Spleen (tissue), 7 donors: ENCODE results near the gene GAGE2A.
"Not testable (repeated sequence)": the region's sequence is repeated elsewhere in the genome, so short reads cannot be mapped to it uniquely, and the experiment has no call there.

Experiments
- CTCF ChIP-seq, 11 experiments: fragments of 200-600 bp in 7 of 11; fragments of 450-650 bp in 4 of 11; sonication (generic) in 4 of 11; IDR thresholded peaks in 8 of 11; conservative IDR thresholded peaks in 3 of 11; 1 replicate in 7 of 11; 2 replicates in 4 of 11; pipeline versions ENCODE4 v1.4.0 to v1.8.0; 2016 to 2021; ENCODE audit warnings: antibody characterized with exemption in 11 of 11, inconsistent platforms in 4 of 11, mild to moderate bottlenecking in 1 of 11
- POLR2A ChIP-seq, 3 donors: fragments of 450-650 bp; IDR thresholded peaks; one replicate each; pipeline ENCODE4 v1.5.1; 2017; ENCODE audit warnings: antibody characterized with exemption in 3 of 3, mild to moderate bottlenecking in 1 of 3
- donor health status: DM: no; HTN: no; CAD: no; lungs with moderate emphysema.
- donor health status: DM: no; HTN: no; CAD: no.
- donor health status: DM: no; HTN: no; CAD: no.

GRCh38 chrX:49570100-49570499 lies 19.2 kb upstream of the GAGE2A start, which contains the start of gene GAGE12G:
- not testable (repeated sequence) for TF ChIP-seq CTCF (IDR thresholded peaks at IDR 0.05 in 8 of 11, conservative IDR thresholded peaks at IDR 0.05 in 3 of 11); POLR2A (IDR thresholded peaks at IDR 0.05)
